ENCODE results near the gene SASS6.

- no peak for TF ChIP-seq CTCF (optimal IDR thresholded peaks at IDR 0.05 in 1 of 3, IDR thresholded peaks at IDR 0.05 in 1 of 3, conservative IDR thresholded peaks at IDR 0.05 in 1 of 3; ENCODE audit: extremely low read depth in 1 of 3, insufficient read depth in 2 of 3, low read length in 3 of 3)
- no peak for TF ChIP-seq EZH2 (IDR thresholded peaks at IDR 0.05; ENCODE audit: low read length)
Measured at GRCh38 chr1:100178091-100178490, 45.4 kb upstream of the SASS6 start, which contains the start of gene LRRC39.

All from keratinocyte (primary cell).